MM.1S (cell line): Measurements from ENCODE around the gene LARGE1.

ENCODE experiments used
- EZH2 ChIP-seq: fragments of 300-600 bp; sonication (generic); optimal IDR thresholded peaks from 2 replicates; pipeline ENCODE3; 2017; ENCODE audit warnings: low read depth, mild to moderate bottlenecking, antibody characterized with exemption, low read length, mixed read lengths
- TF ChIP-seq, protein P1 (sequence below): fragments of 300-600 bp; sonication (generic); IDR thresholded peaks from 2 replicates; pipeline ENCODE4 v1.5.1; 2016; ENCODE audit warnings: antibody characterized with exemption, low read length, mixed read lengths

DNA sequence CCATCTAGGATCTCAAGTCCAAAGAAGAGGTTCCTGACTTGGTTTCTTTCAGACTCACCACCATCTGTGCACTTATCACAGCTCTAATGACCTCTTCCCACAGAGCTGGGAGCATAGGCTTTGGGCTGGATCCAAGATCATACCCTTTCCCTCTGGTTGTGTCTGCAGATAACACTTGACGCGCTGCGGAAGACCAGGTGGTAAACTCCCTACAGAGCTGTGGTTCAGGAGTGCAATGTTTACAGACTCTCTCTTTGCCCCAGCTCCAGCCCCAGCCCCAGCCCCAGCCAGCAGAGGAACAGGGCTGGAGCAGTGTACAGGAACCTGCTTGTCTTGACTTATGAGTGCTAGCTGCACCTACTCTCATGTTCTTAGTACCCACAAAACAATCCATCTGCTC is 587.7 kb downstream of the LARGE1 start:
- TF ChIP-seq, protein P1, sequence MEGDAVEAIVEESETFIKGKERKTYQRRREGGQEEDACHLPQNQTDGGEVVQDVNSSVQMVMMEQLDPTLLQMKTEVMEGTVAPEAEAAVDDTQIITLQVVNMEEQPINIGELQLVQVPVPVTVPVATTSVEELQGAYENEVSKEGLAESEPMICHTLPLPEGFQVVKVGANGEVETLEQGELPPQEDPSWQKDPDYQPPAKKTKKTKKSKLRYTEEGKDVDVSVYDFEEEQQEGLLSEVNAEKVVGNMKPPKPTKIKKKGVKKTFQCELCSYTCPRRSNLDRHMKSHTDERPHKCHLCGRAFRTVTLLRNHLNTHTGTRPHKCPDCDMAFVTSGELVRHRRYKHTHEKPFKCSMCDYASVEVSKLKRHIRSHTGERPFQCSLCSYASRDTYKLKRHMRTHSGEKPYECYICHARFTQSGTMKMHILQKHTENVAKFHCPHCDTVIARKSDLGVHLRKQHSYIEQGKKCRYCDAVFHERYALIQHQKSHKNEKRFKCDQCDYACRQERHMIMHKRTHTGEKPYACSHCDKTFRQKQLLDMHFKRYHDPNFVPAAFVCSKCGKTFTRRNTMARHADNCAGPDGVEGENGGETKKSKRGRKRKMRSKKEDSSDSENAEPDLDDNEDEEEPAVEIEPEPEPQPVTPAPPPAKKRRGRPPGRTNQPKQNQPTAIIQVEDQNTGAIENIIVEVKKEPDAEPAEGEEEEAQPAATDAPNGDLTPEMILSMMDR: no peak
- TF ChIP-seq EZH2: no peak
